Measurements from ENCODE around the gene EPHA4. TPM values are rescaled to one million over a fixed set of nuclear protein-coding genes. Genes with fewer than 3 reads are reported as not detected.

EPHA4 gene
- total RNA-seq, 1 donor from 2014 or later: 24.1 TPM

- intact Hi-C loops (cut with DNase I): no loop called here
- Histone ChIP-seq H3K4me1 (peaks cover 12% of the 10 kb centered on the region), H3K36me3 (no peaks in the 10 kb centered on the region), H3K9me3 (no peaks in the 10 kb centered on the region), H3K27me3 (no peaks in the 10 kb centered on the region), H3K27ac (no peak overlapping the region), H3K4me3 (no peak overlapping the region)
- DNase-seq (ENCODE audit: extremely low spot score in 2 of 2): no peak
- no peak for TF ChIP-seq POLR2AphosphoS5 (IDR thresholded peaks at IDR 0.05; ENCODE audit: insufficient read depth in 1 of 2, low read depth in 1 of 2)
- no peak for TF ChIP-seq POLR2A (IDR thresholded peaks at IDR 0.05)
- TF ChIP-seq CTCF (IDR thresholded peaks at IDR 0.05): no peak
Measured at GRCh38 chr2:221529177-221529942, 42.7 kb downstream of the EPHA4 start.

- no peaks in the 10 kb centered on the region for H3K27me3 ChIP-seq
- H3K36me3 ChIP-seq: no peaks in the 10 kb centered on the region
- TF ChIP-seq CTCF (IDR thresholded peaks at IDR 0.05): no peak
- TF ChIP-seq POLR2AphosphoS5 (IDR thresholded peaks at IDR 0.05; ENCODE audit: insufficient read depth in 1 of 2, low read depth in 1 of 2): no peak
- TF ChIP-seq POLR2A (IDR thresholded peaks at IDR 0.05): no peak
- H3K4me3 ChIP-seq: no peak overlapping the region
- no peaks in the 10 kb centered on the region for H3K9me3 ChIP-seq
- H3K27ac ChIP-seq: no peak overlapping the region
- intact Hi-C loops (cut with DNase I): no loop called here
- DNase-seq (ENCODE audit: extremely low spot score in 2 of 2): no peak
- peaks cover 12% of the 10 kb centered on the region for H3K4me1 ChIP-seq
Measured at GRCh38 chr2:221527776-221528309, 44.3 kb downstream of the EPHA4 start.

- no peaks in the 10 kb centered on the region for H3K36me3 ChIP-seq
- no peaks in the 10 kb centered on the region for H3K9me3 ChIP-seq
- TF ChIP-seq CTCF (IDR thresholded peaks at IDR 0.05) (no peak), POLR2A (IDR thresholded peaks at IDR 0.05) (no peak), POLR2AphosphoS5 (IDR thresholded peaks at IDR 0.05; ENCODE audit: insufficient read depth in 1 of 2, low read depth in 1 of 2) (no peak)
- intact Hi-C loops (cut with DNase I): no loop called here
- no peak for DNase-seq (ENCODE audit: extremely low spot score in 2 of 2)
- peaks cover 12% of the 10 kb centered on the region for H3K4me1 ChIP-seq
- no peaks in the 10 kb centered on the region for H3K27me3 ChIP-seq
- H3K27ac ChIP-seq: no peak overlapping the region
- H3K4me3 ChIP-seq: no peak overlapping the region
Measured at GRCh38 chr2:221524158-221524557, 47.9 kb downstream of the EPHA4 start.

GRCh38 chr2:221521233-221521845 is 50.8 kb downstream of the EPHA4 start:
- intact Hi-C loops (cut with DNase I): no loop called here
- TF ChIP-seq POLR2AphosphoS5 (IDR thresholded peaks at IDR 0.05; ENCODE audit: insufficient read depth in 1 of 2, low read depth in 1 of 2): no peak
- TF ChIP-seq POLR2A (IDR thresholded peaks at IDR 0.05): no peak
- no peak for TF ChIP-seq CTCF (IDR thresholded peaks at IDR 0.05)
- Histone ChIP-seq H3K36me3 (no peaks in the 10 kb centered on the region), H3K9me3 (no peaks in the 10 kb centered on the region), H3K27ac (no peak overlapping the region), H3K4me3 (no peak overlapping the region), H3K4me1 (peaks cover 23% of the 10 kb centered on the region), H3K27me3 (no peaks in the 10 kb centered on the region)
- no peak for DNase-seq (ENCODE audit: extremely low spot score in 2 of 2)

Measured in vagina (tissue), 2 donors.